Kidney epithelial cell (primary cell): ENCODE data around the gene RD3L. TPM values are rescaled to one million over a fixed set of nuclear protein-coding genes. Genes with fewer than 3 reads are reported as not detected.

Source experiments
- DNase-seq: peaks from one replicate; pipeline ENCODE4 v3.0.0-alpha.2; 2010; ENCODE audit warnings: low read depth
- H3K27me3 ChIP-seq: 2 replicates; pipeline ENCODE4 v1.6.0; 2011; ENCODE audit warnings: low read length; ENCODE audit not compliant: control insufficient read depth, insufficient read depth
- H3K36me3 ChIP-seq: 2 replicates; pipeline ENCODE4 v1.5.1; 2011; ENCODE audit warnings: low read length; ENCODE audit not compliant: control insufficient read depth, insufficient read depth
- H3K4me3 ChIP-seq: 2 replicates; pipeline ENCODE4 v1.5.1; 2011; ENCODE audit warnings: low read depth, mild to moderate bottlenecking, control low read depth, low read length
- CTCF ChIP-seq: IDR thresholded peaks from 2 replicates; pipeline ENCODE4 v1.5.1; 2011; ENCODE audit warnings: mild to moderate bottlenecking, moderate library complexity, low read length, control low read depth, inconsistent platforms; ENCODE audit not compliant: insufficient read depth, poor library complexity, severe bottlenecking
- total RNA-seq: library from RNA; depleted of rRNA; stranded (reverse); fragments of >200 nt; gene quantifications from 2 replicates; pipeline ENCODE4 v1.2.3, GENCODE V29; 2015

RD3L gene
- total RNA-seq, 1 donor from 2014 or later, result not detected

GRCh38 chr14:103910984-103911383, 31.3 kb downstream of the RD3L start:
- Histone ChIP-seq H3K27me3 (no peaks in the 10 kb centered on the region), H3K36me3 (peaks cover 1% of the 10 kb centered on the region), H3K4me3 (no peak overlapping the region)
- no peak for TF ChIP-seq CTCF
- no peak for DNase-seq

- DNase-seq, result peak; percentile 80
- Histone ChIP-seq H3K4me3 (no peak overlapping the region), H3K27me3 (no peaks in the 10 kb centered on the region), H3K36me3 (peaks cover 1% of the 10 kb centered on the region)
- TF ChIP-seq CTCF, result peak; percentile 91
Observed at GRCh38 chr14:103910262-103910935, 31.9 kb downstream of the RD3L start.

DNA sequence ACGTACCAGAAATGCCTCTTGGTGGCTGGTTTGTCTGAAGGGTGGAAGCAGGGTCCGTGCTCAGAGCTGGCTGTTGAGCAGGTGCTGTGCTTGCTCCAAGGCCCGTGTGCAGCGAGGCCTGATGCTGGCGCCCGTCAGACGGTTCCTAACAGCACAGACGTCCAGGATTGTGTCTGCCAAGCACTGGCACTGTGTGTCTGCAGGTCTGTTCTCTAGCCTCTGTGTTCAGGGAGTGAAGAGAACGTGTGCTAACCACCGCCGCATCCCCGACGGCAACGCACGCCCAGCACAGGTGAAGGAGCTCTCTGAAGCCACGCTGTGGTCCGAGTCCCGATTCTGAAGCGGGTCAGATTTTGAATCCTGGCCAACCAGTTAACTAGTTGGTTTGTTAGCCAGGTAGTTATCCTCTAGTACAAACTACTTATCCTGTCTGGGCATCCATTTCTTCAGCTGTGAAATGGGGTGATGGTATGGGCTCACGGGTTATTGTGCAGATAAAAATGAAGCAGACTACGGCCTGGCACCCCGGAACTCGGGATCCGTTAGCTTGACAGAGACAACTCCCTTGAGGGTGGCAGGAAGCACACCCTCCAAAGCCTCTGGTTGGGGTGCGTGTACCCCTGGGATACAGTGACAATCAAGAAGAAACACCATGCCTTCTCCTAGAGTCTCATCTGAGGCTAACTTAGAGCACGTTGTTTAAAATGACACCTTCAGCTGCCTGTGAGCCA, 32.6 kb downstream of the RD3L start:
- DNase-seq, result no peak
- TF ChIP-seq CTCF, result no peak
- no peaks in the 10 kb centered on the region for H3K27me3 ChIP-seq
- H3K36me3 ChIP-seq, result peaks cover 1% of the 10 kb centered on the region
- H3K4me3 ChIP-seq, result no peak overlapping the region

GRCh38 chr14:103908580-103908979, 33.7 kb downstream of the RD3L start:
- H3K4me3 ChIP-seq, result no peak overlapping the region
- DNase-seq, result no peak
- TF ChIP-seq CTCF, result no peak
- no peaks in the 10 kb centered on the region for H3K27me3 ChIP-seq
- H3K36me3 ChIP-seq, result peaks cover 1% of the 10 kb centered on the region

DNA sequence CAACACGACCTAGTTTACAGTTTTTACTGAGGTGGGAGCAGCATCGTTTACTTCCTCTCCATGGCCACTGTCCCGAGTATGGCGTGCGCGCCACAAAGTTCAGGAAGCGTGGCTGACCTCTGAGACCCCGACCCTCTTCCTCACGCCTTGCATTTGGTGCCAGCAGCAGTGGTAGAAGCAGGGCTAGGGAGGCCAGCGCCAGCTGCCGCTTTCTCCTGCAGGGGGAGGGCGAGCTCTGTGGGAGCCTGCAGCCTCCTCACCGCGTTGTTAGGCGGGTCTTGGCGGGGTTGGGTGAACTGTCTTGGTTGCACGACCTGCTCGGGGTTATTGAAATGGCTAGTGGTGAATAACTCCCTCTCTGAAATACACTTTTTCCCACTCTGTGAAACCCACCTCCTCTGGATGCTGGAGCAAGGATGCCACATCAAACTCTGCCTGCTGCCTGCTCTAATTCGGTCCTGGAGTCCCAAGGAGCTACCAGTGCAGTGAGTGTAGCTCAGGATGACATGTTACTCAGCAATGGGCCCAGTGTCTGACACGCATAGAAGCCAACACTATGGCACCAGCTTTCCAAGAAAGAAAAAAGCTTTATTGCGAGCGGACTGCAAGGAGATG, 36.4 kb downstream of the RD3L start:
- Histone ChIP-seq H3K36me3 (no peaks in the 10 kb centered on the region), H3K27me3 (no peaks in the 10 kb centered on the region), H3K4me3 (no peak overlapping the region)
- TF ChIP-seq CTCF, result peak; percentile 28
- no peak for DNase-seq
